ENCODE results near the gene ADAT1.

DNA sequence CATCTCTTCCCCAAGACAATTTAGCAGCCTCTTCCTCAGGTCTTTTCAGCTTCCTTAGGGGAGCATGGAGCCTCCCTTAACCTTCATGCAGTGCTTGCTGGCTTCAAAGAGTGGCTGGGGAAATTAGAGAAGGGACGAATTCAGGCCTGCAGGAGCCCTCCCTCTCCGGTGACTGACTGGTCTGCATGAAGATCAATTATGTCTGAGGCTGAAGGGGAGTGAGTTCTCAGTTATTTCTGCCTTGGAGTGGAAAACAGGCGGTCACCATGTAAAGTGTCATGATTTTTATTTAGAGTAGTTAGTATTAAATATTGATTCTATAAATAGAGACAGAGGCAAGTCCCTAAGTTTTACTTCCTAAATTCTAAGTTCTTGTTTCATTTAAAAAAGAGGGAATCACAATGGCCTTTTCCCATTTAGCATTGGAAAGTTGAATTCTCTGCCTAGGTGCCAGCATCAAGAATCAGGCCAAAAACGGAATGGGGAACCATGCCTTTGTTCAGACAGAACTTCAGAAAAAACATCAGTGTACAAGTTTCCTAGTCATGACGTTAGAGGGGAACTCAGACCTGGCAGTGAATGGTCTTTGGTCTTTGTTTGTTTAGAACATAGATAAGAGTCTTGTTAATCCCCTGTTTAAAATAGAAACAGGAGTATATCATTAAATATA, 52.5 kb downstream of the ADAT1 start:
- TF ChIP-seq, protein P1, sequence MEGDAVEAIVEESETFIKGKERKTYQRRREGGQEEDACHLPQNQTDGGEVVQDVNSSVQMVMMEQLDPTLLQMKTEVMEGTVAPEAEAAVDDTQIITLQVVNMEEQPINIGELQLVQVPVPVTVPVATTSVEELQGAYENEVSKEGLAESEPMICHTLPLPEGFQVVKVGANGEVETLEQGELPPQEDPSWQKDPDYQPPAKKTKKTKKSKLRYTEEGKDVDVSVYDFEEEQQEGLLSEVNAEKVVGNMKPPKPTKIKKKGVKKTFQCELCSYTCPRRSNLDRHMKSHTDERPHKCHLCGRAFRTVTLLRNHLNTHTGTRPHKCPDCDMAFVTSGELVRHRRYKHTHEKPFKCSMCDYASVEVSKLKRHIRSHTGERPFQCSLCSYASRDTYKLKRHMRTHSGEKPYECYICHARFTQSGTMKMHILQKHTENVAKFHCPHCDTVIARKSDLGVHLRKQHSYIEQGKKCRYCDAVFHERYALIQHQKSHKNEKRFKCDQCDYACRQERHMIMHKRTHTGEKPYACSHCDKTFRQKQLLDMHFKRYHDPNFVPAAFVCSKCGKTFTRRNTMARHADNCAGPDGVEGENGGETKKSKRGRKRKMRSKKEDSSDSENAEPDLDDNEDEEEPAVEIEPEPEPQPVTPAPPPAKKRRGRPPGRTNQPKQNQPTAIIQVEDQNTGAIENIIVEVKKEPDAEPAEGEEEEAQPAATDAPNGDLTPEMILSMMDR (IDR thresholded peaks at IDR 0.05; ENCODE audit: borderline replicate concordance, extremely low read depth, low read length, poor library complexity, severe bottlenecking): no peak
- TF ChIP-seq EZH2 (IDR thresholded peaks at IDR 0.05; ENCODE audit: borderline replicate concordance, low read depth, low read length, severe bottlenecking): no peak

All from DND-41 (cell line).